Hepatocyte (in vitro differentiated cells): ENCODE results near the gene P2RX1.
"Not testable (repeated sequence)": the region's sequence is repeated elsewhere in the genome, so short reads cannot be mapped to it uniquely, and the experiment has no call there.

Source experiments
- EZH2 ChIP-seq: fragments of 200-600 bp; sonication (generic); IDR thresholded peaks from 2 replicates; pipeline ENCODE4 v1.6.1; 2016; ENCODE audit warnings: antibody characterized with exemption, mild to moderate bottlenecking, borderline replicate concordance
- EZH2phosphoT487 ChIP-seq: fragments of 200-600 bp; sonication (generic); IDR thresholded peaks from one replicate; pipeline ENCODE4 v1.6.1; 2018; ENCODE audit warnings: antibody characterized with exemption, mild to moderate bottlenecking, low read depth, moderate library complexity; ENCODE audit not compliant: unreplicated experiment, severe bottlenecking
- TF ChIP-seq, protein P1 (sequence below): fragments of 200-600 bp; sonication (generic); IDR thresholded peaks from 2 replicates; pipeline ENCODE4 v1.5.1; 2016; ENCODE audit warnings: antibody characterized with exemption, mild to moderate bottlenecking; ENCODE audit not compliant: poor library complexity

DNA sequence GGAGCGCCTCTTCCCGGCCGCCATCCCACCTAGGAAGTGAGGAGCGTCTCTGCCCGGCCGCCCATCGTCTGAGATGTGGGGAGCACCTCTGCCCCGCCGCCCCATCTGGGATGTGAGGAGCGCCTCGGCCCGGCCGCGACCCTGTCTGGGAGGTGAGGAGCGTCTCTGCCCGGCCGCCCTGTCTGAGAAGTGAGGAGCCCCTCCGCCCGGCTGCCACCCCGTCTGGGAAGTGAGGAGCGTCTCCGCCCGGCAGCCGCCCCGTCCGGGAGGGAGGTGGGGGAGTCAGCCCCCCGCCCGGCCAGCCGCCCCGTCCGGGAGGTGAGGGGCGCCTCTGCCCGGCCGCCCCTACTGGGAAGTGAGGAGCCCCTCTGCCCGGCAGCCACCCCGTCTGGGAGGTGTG, 62.1 kb downstream of the P2RX1 start:
- TF ChIP-seq, protein P1, sequence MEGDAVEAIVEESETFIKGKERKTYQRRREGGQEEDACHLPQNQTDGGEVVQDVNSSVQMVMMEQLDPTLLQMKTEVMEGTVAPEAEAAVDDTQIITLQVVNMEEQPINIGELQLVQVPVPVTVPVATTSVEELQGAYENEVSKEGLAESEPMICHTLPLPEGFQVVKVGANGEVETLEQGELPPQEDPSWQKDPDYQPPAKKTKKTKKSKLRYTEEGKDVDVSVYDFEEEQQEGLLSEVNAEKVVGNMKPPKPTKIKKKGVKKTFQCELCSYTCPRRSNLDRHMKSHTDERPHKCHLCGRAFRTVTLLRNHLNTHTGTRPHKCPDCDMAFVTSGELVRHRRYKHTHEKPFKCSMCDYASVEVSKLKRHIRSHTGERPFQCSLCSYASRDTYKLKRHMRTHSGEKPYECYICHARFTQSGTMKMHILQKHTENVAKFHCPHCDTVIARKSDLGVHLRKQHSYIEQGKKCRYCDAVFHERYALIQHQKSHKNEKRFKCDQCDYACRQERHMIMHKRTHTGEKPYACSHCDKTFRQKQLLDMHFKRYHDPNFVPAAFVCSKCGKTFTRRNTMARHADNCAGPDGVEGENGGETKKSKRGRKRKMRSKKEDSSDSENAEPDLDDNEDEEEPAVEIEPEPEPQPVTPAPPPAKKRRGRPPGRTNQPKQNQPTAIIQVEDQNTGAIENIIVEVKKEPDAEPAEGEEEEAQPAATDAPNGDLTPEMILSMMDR = not testable (repeated sequence)
- not testable (repeated sequence) for TF ChIP-seq EZH2phosphoT487, EZH2
